GM18867 (cell line): ENCODE measurements around the gene RHBDL3.

Experiments
- ATAC-seq: cut with Tn5 transposase; IDR thresholded peaks from one replicate; pipeline ENCODE4 v1.9.1; 2021; ENCODE audit warnings: mild to moderate bottlenecking, moderate library complexity; ENCODE audit not compliant: unreplicated experiment

RHBDL3 gene

DNA sequence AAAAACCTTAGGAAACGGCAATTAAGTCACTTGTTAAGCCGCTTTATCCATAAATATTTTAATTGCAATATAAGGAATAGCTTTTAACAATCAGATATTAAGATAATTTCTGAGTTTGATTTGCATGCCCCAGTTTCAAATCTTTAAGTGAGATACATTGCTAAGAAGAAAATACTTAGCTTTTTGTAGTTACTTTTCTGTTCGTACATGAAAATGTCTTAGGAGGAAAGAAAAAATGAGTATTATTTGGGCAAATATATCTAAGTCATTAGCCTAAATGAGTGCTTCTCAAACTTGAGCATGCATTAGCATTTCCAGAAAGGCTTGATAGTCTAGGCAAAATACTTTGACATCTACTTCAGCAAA lies 90.7 kb downstream of the RHBDL3 start:
- no peak for ATAC-seq

DNA sequence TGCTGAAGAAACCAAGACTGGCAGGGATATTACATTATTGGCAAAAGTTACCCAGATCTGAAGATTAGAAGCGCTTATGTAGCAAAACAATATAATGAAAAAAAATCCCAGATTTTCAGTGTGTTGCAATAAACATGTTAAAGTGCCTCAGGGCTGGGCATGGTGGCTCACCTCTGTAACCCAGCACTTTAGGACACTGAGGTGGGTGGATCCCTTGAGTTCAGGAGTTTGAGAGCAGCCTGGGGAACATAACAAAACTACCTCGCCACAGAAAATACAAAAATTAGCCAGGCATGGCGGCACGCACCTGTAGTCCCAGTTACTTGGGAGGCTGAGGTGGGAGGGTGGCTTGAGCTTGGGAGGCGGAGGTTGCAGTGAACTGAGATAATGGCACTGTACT lies 91.1 kb downstream of the RHBDL3 start:
- ATAC-seq, result no peak

DNA sequence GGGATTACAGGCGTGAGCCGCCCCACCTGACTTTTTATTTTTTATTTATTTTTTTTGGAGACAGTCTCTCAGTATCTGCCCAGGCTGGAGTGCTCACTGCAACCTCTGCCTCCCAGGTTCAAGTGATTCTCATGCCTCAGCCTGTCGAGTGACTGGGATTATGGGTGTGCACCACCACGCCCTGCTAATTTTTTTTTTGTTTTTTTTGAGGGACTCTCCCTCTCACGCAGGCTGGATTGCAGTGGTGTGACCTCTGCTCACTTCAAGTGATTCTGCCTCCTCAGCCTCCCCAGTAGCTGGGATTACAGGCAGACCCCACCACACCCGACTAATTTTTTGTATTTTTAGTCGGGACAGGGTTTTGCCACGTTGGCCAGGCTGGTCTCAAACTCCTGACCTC lies 92.0 kb downstream of the RHBDL3 start:
- ATAC-seq, result no peak

DNA sequence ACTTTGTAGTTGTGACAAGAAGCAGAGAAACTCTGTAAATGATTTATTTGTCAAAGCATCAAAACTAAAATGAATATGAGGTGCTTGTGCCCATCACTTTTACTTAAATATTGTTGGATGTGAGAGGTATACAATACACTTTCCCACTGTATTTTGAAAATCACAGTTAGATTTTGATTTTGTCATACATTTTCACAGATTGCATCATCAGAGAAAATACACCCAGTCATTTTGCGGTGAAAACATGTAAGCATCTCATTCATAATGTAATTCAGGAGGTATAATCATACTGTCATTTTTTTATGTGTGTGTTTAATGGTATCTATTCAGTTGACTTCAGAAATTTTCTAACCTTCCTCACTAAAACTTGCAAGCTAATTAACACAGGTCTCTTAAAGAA lies 95.6 kb downstream of the RHBDL3 start:
- ATAC-seq, result no peak

DNA sequence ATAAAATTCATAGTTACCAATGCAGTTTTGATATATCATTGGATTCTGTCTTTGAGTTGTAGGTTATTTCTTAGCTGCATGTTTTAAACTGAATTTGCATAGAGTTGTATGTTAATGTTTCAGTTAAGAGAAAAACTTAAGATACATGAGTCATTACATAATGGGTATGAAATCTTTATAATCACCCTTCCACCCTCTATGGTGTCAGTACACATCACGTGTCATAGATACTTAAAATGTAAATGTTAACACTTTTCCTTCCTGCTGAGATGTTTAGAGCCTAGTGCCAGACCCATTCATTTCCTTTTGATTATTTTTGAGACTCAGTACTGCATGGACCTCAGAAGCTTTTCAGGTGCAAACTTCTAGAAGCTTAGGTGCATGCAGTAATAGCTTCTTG lies 104.8 kb downstream of the RHBDL3 start:
- ATAC-seq, result no peak
